GM18505 (cell line): ENCODE data around the gene DEFB114.

Experiments used
- ATAC-seq: cut with Tn5 transposase; IDR thresholded peaks from one replicate; pipeline ENCODE4 v1.9.1; 2021; ENCODE audit not compliant: unreplicated experiment
- POLR2A ChIP-seq: IDR thresholded peaks from 4 replicates; pipeline ENCODE4 v1.6.1; 2011; ENCODE audit warnings: borderline replicate concordance; ENCODE audit not compliant: insufficient read depth, insufficient read length; ENCODE audit errors: extremely low read depth

The DEFB114 gene

GRCh38 chr6:49964064-49964463 is at the start of gene DEFB114:
Gene DEFB114, minus strand, starts transcription at chr6:49964164. Its CDS starts 59 bp downstream, at chr6:49964105.
- no peak for TF ChIP-seq POLR2A
- no peak for ATAC-seq

- ATAC-seq: no peak
- no peak for TF ChIP-seq POLR2A
Measured at GRCh38 chr6:50007819-50008218, 43.9 kb upstream of the DEFB114 start.

- ATAC-seq: no peak
- TF ChIP-seq POLR2A: no peak
Measured at GRCh38 chr6:50003139-50003538, 39.2 kb upstream of the DEFB114 start.

- no peak for ATAC-seq
Measured at GRCh38 chr6:49995278-49995677, 31.3 kb upstream of the DEFB114 start.

GRCh38 chr6:49988900-49989299 is 24.9 kb upstream of the DEFB114 start:
- no peak for ATAC-seq
- TF ChIP-seq POLR2A: no peak

More at GRCh38 chr6:49995278-49995677, 31.3 kb upstream of the DEFB114 start:
- no peak for TF ChIP-seq POLR2A

GRCh38 chr6:49987749-49988148 is 23.8 kb upstream of the DEFB114 start:
- no peak for ATAC-seq
- TF ChIP-seq POLR2A: no peak

GRCh38 chr6:49986551-49986950 is 22.6 kb upstream of the DEFB114 start:
- no peak for ATAC-seq
- TF ChIP-seq POLR2A: no peak

- TF ChIP-seq POLR2A: no peak
- ATAC-seq: no peak
Measured at GRCh38 chr6:49982046-49982445, 18.1 kb upstream of the DEFB114 start.

- no peak for TF ChIP-seq POLR2A
- peak; percentile 58 for ATAC-seq
Measured at GRCh38 chr6:49980898-49981297, 16.9 kb upstream of the DEFB114 start.

GRCh38 chr6:49979584-49979983 is 15.6 kb upstream of the DEFB114 start:
- peak; percentile 41 for ATAC-seq
- TF ChIP-seq POLR2A: no peak

- peak; percentile 45 for ATAC-seq
- no peak for TF ChIP-seq POLR2A
Measured at GRCh38 chr6:49978332-49979226, 14.6 kb upstream of the DEFB114 start.

GRCh38 chr6:49969605-49970004 is 5.6 kb upstream of the DEFB114 start, which contains the start of gene DEFB113:
Gene DEFB113, minus strand, starts transcription at chr6:49969625. Its CDS starts 0 bp downstream, at chr6:49969625.
- no peak for TF ChIP-seq POLR2A
- no peak for ATAC-seq

GRCh38 chr6:49966823-49967222 is 2.9 kb upstream of the DEFB114 start:
- no peak for TF ChIP-seq POLR2A
- ATAC-seq: no peak

- ATAC-seq: no peak
- TF ChIP-seq POLR2A: no peak
Measured at GRCh38 chr6:49966334-49966733, 2.4 kb upstream of the DEFB114 start.
